ENCODE results near the gene SAMD10.
A peak's percentile ranks its signal among the peaks of the same experiment; 100 is the strongest.

SAMD10 gene

GRCh38 chr20:63979557-63980316, at the start of gene SAMD10:
SAMD10 (minus strand) TSS chr20:63979642; CDS start chr20:63979467, 175 bp downstream.
- DNase-seq (ENCODE audit: low spot score), result peak; percentile 89
- no peak for TF ChIP-seq CTCF (IDR thresholded peaks at IDR 0.05; ENCODE audit: extremely low read depth, insufficient read depth, missing control alignments)
- in situ Hi-C loops (cut with MboI; ENCODE audit: low pct_unique_long_range_greater_than_20kb, low sequenced_read_pairs, unreplicated experiment), result no loop called here

GRCh38 chr20:64027981-64028685, 48.7 kb upstream of the SAMD10 start:
- DNase-seq (ENCODE audit: low spot score), result no peak
- in situ Hi-C loops (cut with MboI; ENCODE audit: low pct_unique_long_range_greater_than_20kb, low sequenced_read_pairs, unreplicated experiment), result no loop called here
- no peak for TF ChIP-seq CTCF (IDR thresholded peaks at IDR 0.05; ENCODE audit: extremely low read depth, insufficient read depth, missing control alignments)

DNA sequence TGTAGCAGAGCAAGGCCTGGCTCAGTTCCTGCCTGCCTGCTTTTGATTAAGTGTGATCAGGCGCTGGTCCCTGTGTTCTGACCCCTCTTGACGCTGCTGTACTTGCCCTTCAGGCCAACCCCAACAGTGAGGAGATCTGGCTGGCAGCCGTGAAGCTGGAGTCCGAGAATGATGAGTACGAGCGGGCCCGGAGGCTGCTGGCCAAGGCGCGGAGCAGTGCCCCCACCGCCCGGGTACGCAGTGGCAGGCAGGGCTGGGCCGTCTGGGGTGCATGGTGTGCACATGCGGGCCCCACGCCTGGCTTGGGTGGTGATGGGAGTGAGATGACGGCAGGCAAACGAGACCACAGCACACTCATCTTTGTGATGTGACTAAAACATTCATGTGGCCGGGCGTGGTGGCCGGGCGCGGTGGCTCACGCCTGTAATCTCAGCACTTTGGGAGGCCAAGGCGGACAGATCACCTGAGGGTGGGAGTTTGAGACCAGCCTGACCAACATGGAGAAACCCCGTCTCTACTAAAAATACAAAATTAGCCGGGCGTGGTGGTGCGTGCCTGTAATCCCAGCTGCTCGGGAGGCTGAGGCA, 46.5 kb upstream of the SAMD10 start:
- TF ChIP-seq CTCF (IDR thresholded peaks at IDR 0.05; ENCODE audit: extremely low read depth, insufficient read depth, missing control alignments), result no peak
- DNase-seq (ENCODE audit: low spot score), result no peak
- in situ Hi-C loops (cut with MboI; ENCODE audit: low pct_unique_long_range_greater_than_20kb, low sequenced_read_pairs, unreplicated experiment), result no loop called here

DNA sequence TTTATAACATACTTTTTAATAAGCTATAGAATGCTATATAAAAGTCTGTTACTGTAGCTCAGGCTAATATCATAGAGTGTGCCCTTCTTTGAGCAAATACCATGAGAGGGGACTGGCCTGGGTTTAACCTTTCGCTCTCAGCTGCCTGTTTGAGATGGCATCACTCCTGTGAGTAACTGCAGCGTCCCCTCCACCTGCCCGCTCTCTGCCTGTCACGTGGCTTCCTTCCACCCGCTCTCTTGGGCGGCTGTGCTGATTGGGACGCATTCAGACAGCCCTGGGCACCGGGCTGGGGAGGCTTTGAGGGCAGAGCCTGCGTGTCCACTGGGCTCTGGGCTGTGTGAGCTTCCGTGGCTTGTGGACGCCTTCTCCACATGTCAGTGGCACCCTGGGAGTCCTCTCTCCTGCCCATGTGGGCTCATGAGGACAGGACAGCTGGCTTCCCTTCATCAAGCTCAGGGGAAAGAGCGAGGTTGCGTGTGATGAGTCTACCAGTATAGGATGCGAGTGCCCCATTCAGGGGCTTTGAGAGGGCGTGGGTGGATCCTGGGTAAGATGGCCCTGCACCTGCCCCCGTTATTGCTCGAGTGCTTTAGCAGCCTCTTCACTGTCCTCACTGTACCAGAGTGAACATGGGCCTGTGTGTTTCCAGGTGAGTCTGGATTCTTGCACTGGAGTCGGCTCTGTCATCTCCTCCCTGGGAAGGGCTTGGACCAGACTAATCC, 45.8 kb upstream of the SAMD10 start:
- TF ChIP-seq CTCF (IDR thresholded peaks at IDR 0.05; ENCODE audit: extremely low read depth, insufficient read depth, missing control alignments), result no peak
- no peak for DNase-seq (ENCODE audit: low spot score)
- in situ Hi-C loops (cut with MboI; ENCODE audit: low pct_unique_long_range_greater_than_20kb, low sequenced_read_pairs, unreplicated experiment), result no loop called here

GRCh38 chr20:64024141-64024990, 44.9 kb upstream of the SAMD10 start:
- in situ Hi-C loops (cut with MboI; ENCODE audit: low pct_unique_long_range_greater_than_20kb, low sequenced_read_pairs, unreplicated experiment), result no loop called here
- no peak for TF ChIP-seq CTCF (IDR thresholded peaks at IDR 0.05; ENCODE audit: extremely low read depth, insufficient read depth, missing control alignments)
- no peak for DNase-seq (ENCODE audit: low spot score)

Data from GM13977 (cell line).